Mucosa of rectum (tissue), 2 donors: ENCODE measurements around the gene HOTAIR.

Experiments
- H3K27ac ChIP-seq, 2 donors: one replicate each; pipeline ENCODE4 v1.7.0; 2013; ENCODE audit warnings: inconsistent platforms in 2 of 2, low read depth in 2 of 2, low read length in 2 of 2
- H3K27me3 ChIP-seq, 2 donors: one replicate each; pipeline ENCODE4 v1.7.0; 2013; ENCODE audit warnings: low read length in 2 of 2; ENCODE audit not compliant: control insufficient read depth in 2 of 2, insufficient read depth in 2 of 2
- H3K36me3 ChIP-seq, 2 donors: one replicate each; pipeline ENCODE4 v1.7.0; 2013; ENCODE audit warnings: low read length in 2 of 2; ENCODE audit not compliant: control insufficient read depth in 2 of 2, insufficient read depth in 2 of 2
- H3K4me1 ChIP-seq, 2 donors: one replicate each; pipeline ENCODE4 v1.7.0; 2013; ENCODE audit warnings: low read length in 2 of 2, mild to moderate bottlenecking in 1 of 2; ENCODE audit not compliant: control insufficient read depth in 2 of 2, insufficient read depth in 2 of 2
- H3K4me3 ChIP-seq, 2 donors: one replicate each; pipeline ENCODE4 v1.7.0; 2013; ENCODE audit warnings: low read length in 2 of 2
- H3K9ac ChIP-seq, 2 donors: one replicate each; pipeline ENCODE4 v1.7.0; 2013; ENCODE audit warnings: low read length in 2 of 2, low read depth in 1 of 2, mild to moderate bottlenecking in 1 of 2
- H3K9me3 ChIP-seq, 2 donors: one replicate each; pipeline ENCODE4 v1.7.0; 2013; ENCODE audit warnings: low read length in 2 of 2; ENCODE audit not compliant: control insufficient read depth in 2 of 2
- donor health status: healthy.
- donor health status: Normal muscosa, but diverticular disease.

The HOTAIR gene

DNA sequence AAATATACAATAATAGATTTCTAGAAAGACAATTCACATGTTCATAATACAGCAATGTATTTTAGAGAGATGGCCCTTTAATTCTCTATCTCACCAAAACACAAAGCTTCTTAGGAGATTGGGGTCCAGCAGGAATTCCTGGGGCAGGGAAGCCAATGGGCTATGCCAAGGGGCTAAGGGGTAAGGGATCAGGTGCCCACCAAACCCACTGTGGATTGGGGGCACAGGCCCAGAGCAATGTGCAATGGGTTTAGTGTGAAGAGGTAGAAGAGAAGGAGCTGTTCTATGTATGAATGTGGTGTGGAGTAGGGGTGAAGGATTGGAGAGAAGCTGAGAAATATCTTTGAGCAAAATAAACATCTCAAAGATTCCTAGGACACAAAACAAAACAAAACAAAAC is 33.6 kb downstream of the HOTAIR start:
- peaks cover 72 to 74% of the 10 kb centered on the region in 2 donors for H3K27me3 ChIP-seq

DNA sequence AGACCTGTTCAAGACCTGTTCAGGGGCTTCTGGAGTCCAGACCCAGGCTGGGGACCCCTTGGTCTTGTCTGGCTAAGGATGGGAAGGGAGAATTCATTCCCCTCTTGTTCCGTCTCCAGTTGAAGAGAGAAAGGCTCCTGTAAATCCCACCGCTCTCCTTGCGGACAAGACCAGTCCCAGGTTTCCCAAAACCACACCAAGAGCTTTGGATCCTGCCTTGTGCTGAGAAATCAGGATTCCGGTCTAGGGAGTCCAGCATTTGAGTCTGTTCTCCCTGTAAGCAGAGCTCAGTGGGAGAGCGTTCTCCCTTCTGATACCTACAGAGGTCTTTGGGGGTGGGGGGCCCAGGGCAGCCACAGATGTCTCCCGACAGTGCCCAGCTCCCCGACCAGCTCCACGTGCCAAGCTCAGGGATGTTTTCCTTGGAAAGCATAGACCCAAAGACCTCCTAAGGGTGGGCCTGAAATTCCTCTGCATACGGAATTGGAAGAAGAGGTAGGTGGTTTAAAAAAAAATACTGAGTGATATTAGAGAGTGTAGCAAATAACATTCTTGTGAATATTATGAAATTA is 34.2 kb downstream of the HOTAIR start:
- Histone ChIP-seq H3K9me3 (no peaks in the 10 kb centered on the region), H3K27me3 (peaks cover 72 to 73% of the 10 kb centered on the region in 2 donors), H3K4me1 (no peaks in the 10 kb centered on the region), H3K4me3 (no peak overlapping the region), H3K36me3 (no peaks in the 10 kb centered on the region), H3K27ac (no peak overlapping the region), H3K9ac (no peak overlapping the region)

More for the DNA sequence above, 33.6 kb downstream of the HOTAIR start:
- Histone ChIP-seq H3K36me3 (no peaks in the 10 kb centered on the region), H3K4me3 (no peak overlapping the region), H3K9ac (no peak overlapping the region), H3K9me3 (no peaks in the 10 kb centered on the region), H3K4me1 (no peaks in the 10 kb centered on the region), H3K27ac (no peak overlapping the region)

DNA sequence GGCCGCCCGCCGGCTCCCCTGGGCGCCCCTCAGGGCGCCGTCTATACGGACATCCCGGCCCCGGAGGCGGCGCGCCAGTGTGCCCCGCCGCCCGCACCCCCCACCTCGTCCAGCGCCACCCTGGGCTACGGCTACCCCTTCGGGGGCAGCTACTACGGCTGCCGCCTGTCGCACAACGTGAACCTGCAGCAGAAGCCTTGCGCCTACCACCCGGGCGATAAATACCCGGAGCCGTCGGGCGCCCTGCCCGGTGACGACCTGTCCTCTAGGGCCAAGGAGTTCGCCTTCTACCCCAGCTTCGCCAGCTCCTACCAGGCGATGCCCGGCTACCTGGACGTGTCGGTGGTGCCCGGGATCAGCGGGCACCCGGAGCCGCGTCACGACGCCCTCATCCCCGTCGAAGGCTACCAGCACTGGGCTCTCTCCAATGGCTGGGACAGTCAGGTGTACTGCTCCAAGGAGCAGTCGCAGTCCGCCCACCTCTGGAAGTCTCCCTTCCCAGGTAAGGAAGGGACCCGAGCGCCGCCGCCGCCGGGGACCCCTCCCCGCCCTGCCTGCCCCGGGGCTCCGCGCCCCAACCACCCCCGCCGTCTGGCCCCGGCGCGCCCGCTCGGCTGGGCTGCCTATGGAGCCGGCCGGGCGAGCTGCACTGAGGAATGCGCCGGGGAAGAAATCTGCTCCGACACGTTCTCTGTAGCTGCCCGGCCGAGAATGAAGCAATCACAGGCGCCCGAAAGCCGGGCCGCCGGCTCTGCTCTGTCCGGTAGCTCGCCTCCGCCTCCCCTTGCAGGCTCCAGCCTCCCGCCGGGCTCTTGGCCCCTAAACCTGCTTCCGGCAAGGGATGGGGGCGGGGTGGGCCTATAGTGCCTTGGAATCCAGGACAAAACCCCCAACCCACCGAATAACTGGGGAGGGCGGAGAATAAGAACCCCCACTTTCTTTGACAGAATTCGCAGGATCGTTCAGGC is 35.3 kb downstream of the HOTAIR start:
- H3K9ac ChIP-seq = no peak overlapping the region
- no peaks in the 10 kb centered on the region for H3K4me1 ChIP-seq
- H3K9me3 ChIP-seq = no peaks in the 10 kb centered on the region
- H3K36me3 ChIP-seq = no peaks in the 10 kb centered on the region
- H3K27ac ChIP-seq = no peak overlapping the region
- peaks cover 69 to 74% of the 10 kb centered on the region in 2 donors for H3K27me3 ChIP-seq
- no peak overlapping the region for H3K4me3 ChIP-seq

DNA sequence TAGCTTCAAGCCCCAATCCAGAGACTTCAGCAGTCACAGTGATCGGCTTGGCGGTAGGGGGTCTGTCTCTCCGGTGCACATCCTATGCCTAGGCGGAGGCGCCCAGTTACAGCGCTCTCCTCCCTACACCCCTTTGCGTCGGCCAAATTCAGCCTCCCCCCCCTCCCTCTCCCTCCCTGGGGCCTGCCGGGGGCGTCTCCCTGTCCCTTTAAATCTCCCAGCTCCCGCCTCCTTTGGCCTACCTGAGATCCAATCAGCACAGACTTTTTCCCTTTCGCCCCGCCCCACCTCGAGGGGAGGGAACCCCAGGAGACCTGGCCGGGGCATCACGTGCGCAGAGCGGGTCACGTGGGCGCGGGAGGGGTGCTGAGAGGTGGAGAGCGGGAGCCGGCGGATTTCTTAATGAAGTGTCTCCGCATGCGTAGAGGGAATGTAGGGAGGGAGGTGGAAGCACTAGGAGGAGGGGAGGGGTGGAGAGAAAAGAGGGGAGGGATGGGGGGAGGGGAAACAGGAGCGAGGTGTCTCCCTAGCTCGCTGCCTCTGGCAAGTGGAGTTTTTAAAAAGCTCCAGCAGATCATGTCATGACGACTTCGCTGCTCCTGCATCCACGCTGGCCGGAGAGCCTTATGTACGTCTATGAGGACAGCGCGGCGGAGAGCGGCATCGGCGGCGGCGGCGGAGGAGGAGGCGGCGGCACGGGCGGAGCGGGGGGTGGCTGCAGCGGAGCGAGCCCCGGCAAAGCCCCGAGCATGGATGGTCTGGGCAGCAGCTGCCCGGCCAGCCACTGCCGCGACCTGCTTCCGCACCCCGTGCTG is 36.2 kb downstream of the HOTAIR start, which contains the start of gene HOXC13:
TSS of gene HOXC13 (plus strand) at position 506 of the 815 bp plus-strand sequence. CDS start at position 582, 76 bp downstream.
- H3K4me1 ChIP-seq = no peaks in the 10 kb centered on the region
- H3K27me3 ChIP-seq = peaks cover 68 to 74% of the 10 kb centered on the region in 2 donors
- H3K27ac ChIP-seq = no peak within 1 kb of the TSS
- H3K9me3 ChIP-seq = no peaks in the 10 kb centered on the region
- H3K9ac ChIP-seq = no peak within 1 kb of the TSS
- no peaks in the 10 kb centered on the region for H3K36me3 ChIP-seq
- no peak within 1 kb of the TSS for H3K4me3 ChIP-seq

DNA sequence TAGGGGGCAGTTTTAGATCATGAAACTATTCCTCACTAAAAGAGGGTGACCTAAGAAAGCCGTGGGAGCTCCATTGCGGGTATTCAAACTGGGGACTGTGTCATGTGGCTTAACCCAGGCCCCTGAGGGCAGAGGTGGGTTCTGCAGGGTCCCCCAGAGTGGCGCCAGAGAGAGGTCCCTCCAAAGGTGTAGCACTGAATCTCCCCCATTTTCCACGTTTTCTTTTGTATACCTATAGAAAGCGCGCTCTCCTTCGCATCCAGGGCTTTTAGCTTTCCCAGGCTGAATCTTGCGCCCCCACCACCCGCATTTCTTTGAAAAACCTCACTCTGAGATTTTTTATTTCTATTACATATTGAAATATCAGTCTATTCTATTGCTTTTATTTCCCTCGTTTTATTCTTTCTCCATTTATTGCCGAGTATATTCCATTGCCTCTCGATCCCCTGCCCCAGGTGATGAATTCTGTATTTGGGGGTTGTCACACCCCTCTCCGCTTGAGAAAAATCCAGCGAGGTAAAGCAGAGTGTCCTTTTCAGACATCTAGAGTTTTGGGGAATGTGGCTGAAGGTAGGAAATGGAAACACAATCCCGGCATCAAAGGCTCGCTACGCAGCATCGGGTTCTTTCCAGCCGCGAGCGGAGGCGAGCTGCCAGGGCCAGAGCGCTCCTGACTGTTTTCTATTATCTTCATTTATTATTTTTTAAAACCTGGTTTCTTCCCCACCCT is 37.0 kb downstream of the HOTAIR start:
- no peak overlapping the region for H3K4me3 ChIP-seq
- no peaks in the 10 kb centered on the region for H3K4me1 ChIP-seq
- H3K27me3 ChIP-seq = peaks cover 67 to 76% of the 10 kb centered on the region in 2 donors
- no peaks in the 10 kb centered on the region for H3K36me3 ChIP-seq
- no peak overlapping the region for H3K9ac ChIP-seq
- H3K27ac ChIP-seq = no peak overlapping the region
- no peaks in the 10 kb centered on the region for H3K9me3 ChIP-seq

DNA sequence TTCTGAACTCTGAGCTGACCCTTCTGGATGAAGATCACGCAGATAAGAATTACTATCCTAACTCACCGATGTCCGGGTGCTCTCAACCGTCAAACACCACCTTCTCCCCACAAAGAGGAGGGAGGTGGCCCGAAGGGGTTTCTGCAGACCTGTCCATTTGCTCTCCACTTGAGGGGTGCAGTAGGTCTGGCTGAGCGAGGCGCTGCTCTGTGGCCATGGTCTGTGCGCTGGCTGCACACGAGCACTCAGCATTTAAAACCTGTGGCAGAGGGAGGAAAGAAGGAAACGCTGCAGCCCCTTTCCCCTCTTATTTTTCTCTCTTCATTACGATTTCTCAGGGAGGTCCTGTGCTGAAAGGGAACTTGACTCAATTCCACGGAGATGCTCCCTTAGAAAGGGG is 37.7 kb downstream of the HOTAIR start:
- Histone ChIP-seq H3K4me3 (no peak overlapping the region), H3K27me3 (peaks cover 68 to 78% of the 10 kb centered on the region in 2 donors), H3K4me1 (no peaks in the 10 kb centered on the region), H3K9ac (no peak overlapping the region), H3K27ac (no peak overlapping the region), H3K36me3 (no peaks in the 10 kb centered on the region), H3K9me3 (no peaks in the 10 kb centered on the region)

DNA sequence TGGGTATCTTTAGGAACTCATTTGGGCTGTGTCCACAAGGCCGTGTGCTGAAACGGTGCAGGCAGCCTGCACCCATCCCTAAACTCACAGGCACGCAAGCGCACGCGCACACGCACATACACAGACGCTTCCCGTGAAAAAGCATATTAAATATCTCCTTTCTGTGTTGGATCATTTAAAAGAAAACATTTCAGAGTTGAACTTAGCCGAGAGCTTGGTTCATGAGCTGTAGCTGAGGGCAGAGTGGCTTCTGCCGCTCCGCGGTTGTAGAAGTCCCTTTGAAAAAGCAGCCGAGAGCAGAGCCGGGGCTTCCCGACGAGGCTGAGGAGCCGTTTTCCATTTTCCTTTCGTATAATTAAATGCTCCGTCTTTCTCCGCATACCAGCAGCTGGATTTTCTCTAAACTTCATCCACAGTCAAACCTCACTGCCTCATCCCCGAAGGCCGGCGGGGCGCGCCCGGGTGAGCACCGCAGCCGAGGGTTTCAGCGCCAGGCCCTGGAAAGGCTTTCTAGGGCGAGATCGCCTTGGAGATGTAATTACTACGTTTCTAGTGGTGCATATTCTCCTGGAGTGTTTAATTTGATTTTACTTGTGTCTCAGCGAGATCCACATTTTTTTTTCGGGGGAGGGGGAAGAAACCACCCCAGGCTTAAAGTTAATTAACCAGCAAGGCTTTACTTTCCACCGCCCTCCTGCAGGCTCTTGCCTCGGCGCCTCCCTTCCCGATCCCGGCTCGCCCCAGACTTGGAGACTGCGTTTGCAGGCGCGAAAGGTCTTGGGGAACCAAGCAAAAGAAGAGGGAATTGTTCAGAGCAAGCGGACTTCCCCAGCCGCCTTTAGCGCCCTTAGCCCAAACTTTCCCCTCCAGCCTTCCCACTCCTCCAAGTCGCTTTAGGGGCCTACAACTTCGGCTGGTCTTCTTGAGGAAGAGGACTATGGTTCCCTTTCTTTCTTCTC is 39.1 kb downstream of the HOTAIR start:
- Histone ChIP-seq H3K27ac (no peak overlapping the region), H3K4me3 (no peak overlapping the region), H3K27me3 (peaks cover 70 to 73% of the 10 kb centered on the region in 2 donors), H3K4me1 (no peaks in the 10 kb centered on the region), H3K9me3 (no peaks in the 10 kb centered on the region), H3K9ac (no peak overlapping the region), H3K36me3 (no peaks in the 10 kb centered on the region)

DNA sequence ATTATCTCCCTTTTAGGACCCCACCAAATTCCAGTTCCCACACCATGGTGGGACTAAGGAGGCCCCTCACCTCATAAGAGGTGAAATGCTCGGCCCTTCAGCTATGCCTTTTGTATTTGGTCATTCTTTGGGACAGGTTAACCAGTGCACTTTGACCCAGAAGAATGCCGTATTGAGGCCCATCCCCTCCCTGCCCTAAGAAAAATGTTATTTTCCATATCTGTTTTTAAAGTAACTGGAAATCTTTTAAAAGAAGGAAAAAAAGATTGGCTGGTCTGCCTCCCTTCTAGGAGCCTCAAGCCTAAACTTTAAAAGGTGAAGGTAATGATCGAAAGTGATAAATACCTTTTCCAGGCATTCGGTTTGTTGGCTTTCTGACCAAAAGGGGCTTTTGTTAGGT is 41.8 kb downstream of the HOTAIR start:
- no peaks in the 10 kb centered on the region for H3K9me3 ChIP-seq
- no peaks in the 10 kb centered on the region for H3K4me1 ChIP-seq
- no peak overlapping the region for H3K9ac ChIP-seq
- H3K27ac ChIP-seq = no peak overlapping the region
- peaks cover 78 to 84% of the 10 kb centered on the region in 2 donors for H3K27me3 ChIP-seq
- H3K4me3 ChIP-seq = no peak overlapping the region
- no peaks in the 10 kb centered on the region for H3K36me3 ChIP-seq
